HepG2 (cell line): Measurements from ENCODE around the gene TMPRSS7. TPM values are rescaled to one million over a fixed set of nuclear protein-coding genes. Genes with fewer than 3 reads are reported as not detected.

ENCODE experiments used
- ATAC-seq: fragments of 200-7000 bp; cut with Tn5 transposase; 3 replicates; pipeline ENCODE4 v1.9.1; 2020; ENCODE audit warnings: mild to moderate bottlenecking, moderate library complexity
- BruUV-seq: library from RNA; stranded (reverse); fragments of 400-500 nt; replicated peaks from 2 replicates; lab custom pipeline; 2021; lab: Mats Ljungman, UMichigan
- CTCF ChIA-PET: fragments of 300-600 bp; formaldehyde crosslinking; extraction: SDS; loops from one replicate; lab custom pipeline; 2021; ENCODE audit warnings: low total read pairs, inconsistent platforms, low intra/inter-chr PET ratio; lab: Yijun Ruan, JAX
- POLR2A ChIA-PET: fragments of 350-600 bp; sonication (Branson Sonifier 250); formaldehyde crosslinking; loops from one replicate; lab custom pipeline; 2020; ENCODE audit warnings: antibody characterized with exemption, inconsistent platforms; lab: Yijun Ruan, JAX
- DNase-seq: peaks from one replicate; pipeline ENCODE4 v3.0.0-alpha.2; 2015; ENCODE audit warnings: low spot score
- FAIRE-seq: peaks from 3 replicates; lab custom pipeline; 2011; peaks lifted over from hg19 to GRCh38; lab: Jason Lieb, UNC
- H2AFZ ChIP-seq: one replicate; pipeline ENCODE4 v1.6.1; 2011; ENCODE audit warnings: low read length, inconsistent platforms
- H3K27ac ChIP-seq: fragments of 300-600 bp; 3 replicates; pipeline ENCODE4 v1.8.0; 2011; ENCODE audit warnings: mixed run types, mild to moderate bottlenecking, mixed read lengths, low read length, inconsistent platforms; ENCODE audit not compliant: insufficient read depth; ENCODE audit errors: extremely low read length
- H3K27me3 ChIP-seq, 2 experiments: fragments of 200-600 bp in 1 of 2; 2 replicates in 1 of 2; 3 replicates in 1 of 2; pipeline versions ENCODE4 v1.6.0 to v1.8.0; 2011; ENCODE audit warnings: low read length in 2 of 2, mild to moderate bottlenecking in 2 of 2, moderate library complexity in 2 of 2, inconsistent platforms in 1 of 2; ENCODE audit not compliant: insufficient read depth in 2 of 2, control insufficient read depth in 1 of 2
- H3K36me3 ChIP-seq, 2 experiments: fragments of 200-600 bp in 1 of 2; replicated peaks in 1 of 2; 2 replicates in 1 of 2; 3 replicates in 1 of 2; pipeline versions ENCODE4 v1.5.1 to v1.8.0; 2011; ENCODE audit warnings: low read length in 2 of 2, inconsistent platforms in 1 of 2; ENCODE audit not compliant: insufficient read depth in 2 of 2, control insufficient read depth in 1 of 2
- H3K4me1 ChIP-seq: 2 replicates; pipeline ENCODE4 v1.5.1; 2012; ENCODE audit warnings: low read length, inconsistent platforms; ENCODE audit not compliant: insufficient read depth
- H3K4me2 ChIP-seq: 2 replicates; pipeline ENCODE4 v1.6.0; 2011; ENCODE audit warnings: low read depth, low read length, inconsistent platforms
- H3K4me3 ChIP-seq, 3 experiments: fragments of 200-600 bp in 1 of 3; sonication (generic), shearing (Covaris generic) in 1 of 3; replicated peaks in 1 of 3; 2 replicates each; pipeline ENCODE4 v1.5.1; 2011 to 2016; ENCODE audit warnings: low read length in 3 of 3, inconsistent platforms in 2 of 3, low read depth in 2 of 3, mild to moderate bottlenecking in 2 of 3, control low read depth in 1 of 3, mixed read lengths in 1 of 3; ENCODE audit not compliant: insufficient read depth in 1 of 3
- H3K79me2 ChIP-seq: one replicate; pipeline ENCODE4 v1.6.1; 2011; ENCODE audit warnings: low read length, inconsistent platforms; ENCODE audit not compliant: insufficient read depth
- H3K9ac ChIP-seq: 2 replicates; pipeline ENCODE4 v1.6.0; 2011; ENCODE audit warnings: mild to moderate bottlenecking, low read depth, low read length, inconsistent platforms; ENCODE audit not compliant: insufficient read depth
- H3K9me3 ChIP-seq: 2 replicates; pipeline ENCODE4 v1.5.1; 2012; ENCODE audit warnings: mild to moderate bottlenecking, low read length
- H4K20me1 ChIP-seq: 2 replicates; pipeline ENCODE4 v1.6.0; 2011; ENCODE audit warnings: inconsistent platforms, mild to moderate bottlenecking, low read length, moderate library complexity; ENCODE audit not compliant: insufficient read depth
- BCL6 ChIP-seq: IDR thresholded peaks from 2 replicates; pipeline ENCODE4 v1.6.1; 2016; ENCODE audit warnings: missing genetic modification reagents, missing compliant biosample characterization
- KLF16 ChIP-seq, 2 experiments: sonication (generic) in 1 of 2; formaldehyde crosslinking in 1 of 2; IDR thresholded peaks; 2 replicates each; pipeline versions ENCODE4 v1.6.1 to v1.8.0; 2016 to 2023; ENCODE audit warnings: missing genetic modification reagents in 2 of 2, missing compliant biosample characterization in 1 of 2
- ZNF552 ChIP-seq: sonication (generic); formaldehyde crosslinking; IDR thresholded peaks from 2 replicates; pipeline ENCODE4 v1.9.0; 2022; ENCODE audit warnings: missing genetic modification reagents, mild to moderate bottlenecking, borderline replicate concordance
- ZNF672 ChIP-seq: sonication (generic); formaldehyde crosslinking; IDR thresholded peaks from 2 replicates; pipeline ENCODE4 v1.8.1; 2022; ENCODE audit warnings: missing genetic modification reagents
- ZSCAN21 ChIP-seq: sonication (generic); formaldehyde crosslinking; IDR thresholded peaks from 2 replicates; pipeline ENCODE4 v1.8.0; 2022; ENCODE audit warnings: mild to moderate bottlenecking, missing genetic modification reagents, moderate library complexity, borderline replicate concordance
- ZSCAN22 ChIP-seq: sonication (generic); formaldehyde crosslinking; IDR thresholded peaks from 2 replicates; pipeline ENCODE4 v1.4.0; 2020; ENCODE audit warnings: mild to moderate bottlenecking, missing genetic modification reagents
- WGBS: methylation state at CpG from one replicate; pipeline ENCODE4 v1.1.6; 2017; ENCODE audit warnings: low lambda C conversion rate; 5-methylcytosine and 5-hydroxymethylcytosine counted together
- in situ Hi-C: cut with HindIII; loops from 2 replicates; pipeline ENCODE4 v1.10.0; 2017; ENCODE audit warnings: low pct_unique_long_range_greater_than_20kb; ENCODE audit not compliant: extremely low pct_ligation_motif_present
- intact Hi-C: fragments of 100-400 bp; cut with micrococcal nuclease; formaldehyde crosslinking; loops from one replicate; pipeline ENCODE4 v1.10.0; 2022; ENCODE audit not compliant: unreplicated experiment
- polyA plus RNA-seq, 8 experiments: library from polyadenylated mRNA; depleted of rRNA in 3 of 8; stranded (reverse) in 7 of 8; unstranded in 1 of 8; fragments of >200 nt; fragmentation: Illumina TruSeq in 4 of 8; extraction: Trizol in 4 of 8; gene quantifications; 2 replicates each; pipeline versions ENCODE4 v1.2.1 to v1.2.3, GENCODE V29; 2011 to 2016; ENCODE audit warnings: low read depth in 4 of 8, missing spikeins in 1 of 8, mixed read lengths in 1 of 8; ENCODE audit not compliant: insufficient read depth in 1 of 8
- total RNA-seq, 5 experiments: library from RNA; depleted of rRNA; stranded (reverse); fragments of >200 nt; fragmentation: Illumina TruSeq; extraction: Trizol; gene quantifications; 2 replicates each; pipeline ENCODE4 v1.2.3, GENCODE V29; 2016; ENCODE audit warnings: low read depth in 1 of 5
- TF ChIP-seq, protein P1 (sequence below): sonication (generic); formaldehyde crosslinking; IDR thresholded peaks from 2 replicates; pipeline ENCODE4 v1.5.0; 2020; ENCODE audit warnings: mild to moderate bottlenecking, missing genetic modification reagents
- TF ChIP-seq, protein P2 (sequence below): sonication (generic); formaldehyde crosslinking; IDR thresholded peaks from 2 replicates; pipeline ENCODE4 v1.5.0; 2020; ENCODE audit warnings: mild to moderate bottlenecking, missing genetic modification reagents

TMPRSS7 gene
- total and polyA plus RNA-seq, 2 of the 13 experiments (the other 11 are each of a cell fraction or from before 2014, with no cell fraction given): not detected

GRCh38 chr3:112117841-112118571 is 83.5 kb downstream of the TMPRSS7 start:
- Histone ChIP-seq H3K4me2 (no peak overlapping the region), H3K79me2 (no peaks in the 10 kb centered on the region), H3K9me3 (no peaks in the 10 kb centered on the region), H3K4me1 (no peaks in the 10 kb centered on the region), H3K27ac (no peak overlapping the region), H3K36me3 (no peaks in the 10 kb centered on the region), H3K4me3 (no peak overlapping the region), H3K9ac (no peak overlapping the region), H2AFZ (no peak overlapping the region), H4K20me1 (no peaks in the 10 kb centered on the region), H3K27me3 (no peaks in the 10 kb centered on the region)
- FAIRE-seq: no peak
- ATAC-seq: peak; percentile 46; the same call in 2 of the 3 replicates
- DNase-seq: no peak
- in situ Hi-C loops (loop anchor here (10.0 kb wide), 1 partner anchor 417 kb away; no protein-coding TSS in a partner anchor), intact Hi-C loops (no loop called here)
- BruUV-seq: no TSS peak
- POLR2A ChIA-PET: no interaction called here
- WGBS: 40% methylated on average over 4 of the region's 4 CpGs
- no peak for TF ChIP-seq ZNF552 (CRISPR knock-in tag)
- no peak for TF ChIP-seq ZNF672
- CTCF ChIA-PET: no interaction called here

DNA sequence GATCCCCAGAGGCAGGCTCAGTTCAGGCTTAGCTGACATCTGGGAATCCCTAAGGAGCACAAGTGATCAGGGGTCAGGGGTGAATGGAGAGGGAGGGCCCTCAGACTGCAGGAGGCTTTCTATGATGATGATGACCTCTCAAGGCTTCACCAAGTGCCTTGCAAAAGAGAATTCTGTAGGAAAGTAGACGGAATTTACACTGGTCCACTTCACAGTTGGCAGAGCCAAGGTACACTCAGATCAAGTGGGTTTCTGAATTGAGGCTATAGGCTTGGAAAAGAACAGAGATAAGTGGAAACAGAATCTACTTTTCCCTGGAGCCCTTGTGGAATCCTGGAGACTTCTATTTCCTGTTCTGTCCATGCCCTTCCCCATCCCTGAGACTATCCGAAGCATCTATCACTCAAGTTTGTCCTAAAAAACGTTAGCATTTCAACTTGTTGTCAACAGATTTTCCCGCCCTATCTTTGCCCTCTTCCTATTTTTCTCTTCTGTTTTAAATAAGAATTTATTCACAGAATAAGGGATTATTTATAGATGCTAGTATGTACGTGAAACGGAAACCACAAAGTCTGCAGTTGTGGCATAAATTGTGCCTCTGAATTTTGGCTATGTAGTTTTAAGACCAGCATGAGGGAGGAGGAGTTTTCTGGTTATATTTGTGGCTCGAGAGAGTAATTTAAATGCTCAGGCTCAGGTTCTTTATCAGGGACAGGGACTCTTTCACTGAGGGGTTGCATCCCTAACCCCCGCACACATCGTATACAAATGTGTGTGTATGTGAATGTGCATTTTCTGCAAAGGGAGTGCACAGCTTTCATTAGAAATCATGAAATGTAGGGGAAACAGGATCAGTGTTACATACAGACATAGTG is 85.7 kb downstream of the TMPRSS7 start:
- FAIRE-seq (no peak), DNase-seq (no peak), ATAC-seq (no peak)
- CTCF ChIA-PET: no interaction called here
- no peaks in the 10 kb centered on the region for H3K27me3 ChIP-seq
- no peaks in the 10 kb centered on the region for H3K36me3 ChIP-seq
- BruUV-seq: no TSS peak
- in situ Hi-C loops: loop anchor here (10.0 kb wide), 1 partner anchor 415 kb away; no protein-coding TSS in a partner anchor
- no peaks in the 10 kb centered on the region for H4K20me1 ChIP-seq
- H3K4me2 ChIP-seq: no peak overlapping the region
- H3K27ac ChIP-seq: no peak overlapping the region
- no peaks in the 10 kb centered on the region for H3K79me2 ChIP-seq
- no peaks in the 10 kb centered on the region for H3K4me1 ChIP-seq
- intact Hi-C loops: no loop called here
- no peaks in the 10 kb centered on the region for H3K9me3 ChIP-seq
- POLR2A ChIA-PET: no interaction called here
- no peak overlapping the region for H3K9ac ChIP-seq
- H2AFZ ChIP-seq: no peak overlapping the region
- 47% methylated on average over 9 of the region's 9 CpGs for WGBS
- no peak overlapping the region for H3K4me3 ChIP-seq
- TF ChIP-seq BCL6 (CRISPR knock-in tag): no peak
- TF ChIP-seq, protein P1, sequence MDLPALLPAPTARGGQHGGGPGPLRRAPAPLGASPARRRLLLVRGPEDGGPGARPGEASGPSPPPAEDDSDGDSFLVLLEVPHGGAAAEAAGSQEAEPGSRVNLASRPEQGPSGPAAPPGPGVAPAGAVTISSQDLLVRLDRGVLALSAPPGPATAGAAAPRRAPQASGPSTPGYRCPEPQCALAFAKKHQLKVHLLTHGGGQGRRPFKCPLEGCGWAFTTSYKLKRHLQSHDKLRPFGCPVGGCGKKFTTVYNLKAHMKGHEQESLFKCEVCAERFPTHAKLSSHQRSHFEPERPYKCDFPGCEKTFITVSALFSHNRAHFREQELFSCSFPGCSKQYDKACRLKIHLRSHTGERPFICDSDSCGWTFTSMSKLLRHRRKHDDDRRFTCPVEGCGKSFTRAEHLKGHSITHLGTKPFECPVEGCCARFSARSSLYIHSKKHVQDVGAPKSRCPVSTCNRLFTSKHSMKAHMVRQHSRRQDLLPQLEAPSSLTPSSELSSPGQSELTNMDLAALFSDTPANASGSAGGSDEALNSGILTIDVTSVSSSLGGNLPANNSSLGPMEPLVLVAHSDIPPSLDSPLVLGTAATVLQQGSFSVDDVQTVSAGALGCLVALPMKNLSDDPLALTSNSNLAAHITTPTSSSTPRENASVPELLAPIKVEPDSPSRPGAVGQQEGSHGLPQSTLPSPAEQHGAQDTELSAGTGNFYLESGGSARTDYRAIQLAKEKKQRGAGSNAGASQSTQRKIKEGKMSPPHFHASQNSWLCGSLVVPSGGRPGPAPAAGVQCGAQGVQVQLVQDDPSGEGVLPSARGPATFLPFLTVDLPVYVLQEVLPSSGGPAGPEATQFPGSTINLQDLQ (CRISPR knock-in tag): no peak
- TF ChIP-seq ZSCAN22 (CRISPR knock-in tag): no peak
- TF ChIP-seq, protein P2, sequence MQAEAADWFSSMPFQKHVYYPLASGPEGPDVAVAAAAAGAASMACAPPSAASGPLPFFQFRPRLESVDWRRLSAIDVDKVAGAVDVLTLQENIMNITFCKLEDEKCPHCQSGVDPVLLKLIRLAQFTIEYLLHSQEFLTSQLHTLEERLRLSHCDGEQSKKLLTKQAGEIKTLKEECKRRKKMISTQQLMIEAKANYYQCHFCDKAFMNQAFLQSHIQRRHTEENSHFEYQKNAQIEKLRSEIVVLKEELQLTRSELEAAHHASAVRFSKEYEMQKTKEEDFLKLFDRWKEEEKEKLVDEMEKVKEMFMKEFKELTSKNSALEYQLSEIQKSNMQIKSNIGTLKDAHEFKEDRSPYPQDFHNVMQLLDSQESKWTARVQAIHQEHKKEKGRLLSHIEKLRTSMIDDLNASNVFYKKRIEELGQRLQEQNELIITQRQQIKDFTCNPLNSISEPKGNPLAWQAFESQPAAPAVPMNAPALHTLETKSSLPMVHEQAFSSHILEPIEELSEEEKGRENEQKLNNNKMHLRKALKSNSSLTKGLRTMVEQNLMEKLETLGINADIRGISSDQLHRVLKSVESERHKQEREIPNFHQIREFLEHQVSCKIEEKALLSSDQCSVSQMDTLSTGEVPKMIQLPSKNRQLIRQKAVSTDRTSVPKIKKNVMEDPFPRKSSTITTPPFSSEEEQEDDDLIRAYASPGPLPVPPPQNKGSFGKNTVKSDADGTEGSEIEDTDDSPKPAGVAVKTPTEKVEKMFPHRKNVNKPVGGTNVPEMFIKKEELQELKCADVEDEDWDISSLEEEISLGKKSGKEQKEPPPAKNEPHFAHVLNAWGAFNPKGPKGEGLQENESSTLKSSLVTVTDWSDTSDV (CRISPR knock-in tag): no peak
- TF ChIP-seq KLF16 (CRISPR knock-in tag; IDR thresholded peaks at IDR 0.05): no peak
- TF ChIP-seq ZSCAN21 (CRISPR knock-in tag): no peak
